ENCODE data around the gene UQCR11.
A peak's percentile ranks its signal among the peaks of the same experiment; 100 is the strongest.

Gene UQCR11

DNA sequence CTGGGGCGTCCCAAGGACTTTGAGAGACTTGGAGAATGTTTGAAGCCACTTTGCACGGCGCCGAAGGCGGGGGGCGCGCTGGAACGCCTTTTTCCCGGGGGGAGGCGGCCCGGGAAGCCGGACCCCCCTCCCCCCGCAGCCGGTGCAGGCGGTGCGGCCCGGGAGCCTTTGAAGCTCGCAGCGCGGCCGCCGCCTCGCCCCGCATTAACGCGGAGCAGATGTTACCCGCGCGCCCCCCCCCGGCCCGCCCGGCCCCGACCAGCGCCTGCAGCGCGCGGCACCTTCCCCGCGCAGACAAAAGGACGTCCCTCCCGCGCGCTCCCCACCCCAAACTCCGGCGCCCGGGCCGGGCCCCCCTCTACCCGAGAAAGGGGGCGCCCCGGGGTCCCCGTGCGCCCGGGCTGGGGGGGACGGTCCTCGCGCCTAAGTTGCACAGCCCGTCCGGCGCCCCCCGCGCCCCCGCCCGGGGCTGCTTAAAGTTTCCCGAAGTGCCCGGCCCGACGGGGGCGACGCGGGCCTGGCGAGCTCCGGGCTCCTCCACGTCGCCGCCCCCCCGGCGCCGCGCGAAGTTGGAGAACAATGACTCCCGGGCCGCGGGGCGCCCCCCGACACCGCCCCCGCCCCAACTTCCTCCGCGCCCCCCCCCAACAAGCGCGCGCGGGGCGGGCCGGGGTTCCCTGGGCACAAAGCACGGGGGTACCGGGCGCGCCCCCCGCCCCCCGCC is 46.5 kb upstream of the UQCR11 start:
- Histone ChIP-seq H3K27ac (peak overlapping the region; percentile 76 to 80), H3K4me1 (peaks cover 0 to 52% (median 34%) of the 10 kb centered on the region in 4 donors), H3K36me3 (peaks cover 0 to 19% (median 5%) of the 10 kb centered on the region in 3 donors), H3K27me3 (peaks cover 0 to 7% of the 10 kb centered on the region in 2 donors), H3K4me3 (peak overlapping the region; percentile 94 to 96), H3K9me3 (no peaks in the 10 kb centered on the region)
- DNase-seq, result peak in 1 of 2 donors; percentile 28
- peak in 1 of 2 experiments; percentile 6 for TF ChIP-seq CTCF (IDR thresholded peaks at IDR 0.05)
- intact Hi-C loops (cut with DNase I; ENCODE audit: low total_unique reads), result loop anchor here (2.0 kb wide), 1 partner anchor 45 kb away; no protein-coding TSS in a partner anchor

- peaks cover 0 to 56% (median 34%) of the 10 kb centered on the region in 4 donors for H3K4me1 ChIP-seq
- no peak for DNase-seq
- H3K27ac ChIP-seq, result peak overlapping the region; percentile 76 to 80
- H3K9me3 ChIP-seq, result no peaks in the 10 kb centered on the region
- H3K27me3 ChIP-seq, result peaks cover 0 to 1% of the 10 kb centered on the region in 2 donors
- no peak for TF ChIP-seq CTCF (IDR thresholded peaks at IDR 0.05)
- intact Hi-C loops (cut with DNase I; ENCODE audit: low total_unique reads), result loop anchor here (2.0 kb wide), 1 partner anchor 44 kb away; no protein-coding TSS in a partner anchor
- peak overlapping the region; percentile 94 to 96 for H3K4me3 ChIP-seq
- peaks cover 6 to 27% (median 7%) of the 10 kb centered on the region in 3 donors for H3K36me3 ChIP-seq
These were observed 45.6 kb upstream of the UQCR11 start for GRCh38 chr19:1650650-1651567.

DNA sequence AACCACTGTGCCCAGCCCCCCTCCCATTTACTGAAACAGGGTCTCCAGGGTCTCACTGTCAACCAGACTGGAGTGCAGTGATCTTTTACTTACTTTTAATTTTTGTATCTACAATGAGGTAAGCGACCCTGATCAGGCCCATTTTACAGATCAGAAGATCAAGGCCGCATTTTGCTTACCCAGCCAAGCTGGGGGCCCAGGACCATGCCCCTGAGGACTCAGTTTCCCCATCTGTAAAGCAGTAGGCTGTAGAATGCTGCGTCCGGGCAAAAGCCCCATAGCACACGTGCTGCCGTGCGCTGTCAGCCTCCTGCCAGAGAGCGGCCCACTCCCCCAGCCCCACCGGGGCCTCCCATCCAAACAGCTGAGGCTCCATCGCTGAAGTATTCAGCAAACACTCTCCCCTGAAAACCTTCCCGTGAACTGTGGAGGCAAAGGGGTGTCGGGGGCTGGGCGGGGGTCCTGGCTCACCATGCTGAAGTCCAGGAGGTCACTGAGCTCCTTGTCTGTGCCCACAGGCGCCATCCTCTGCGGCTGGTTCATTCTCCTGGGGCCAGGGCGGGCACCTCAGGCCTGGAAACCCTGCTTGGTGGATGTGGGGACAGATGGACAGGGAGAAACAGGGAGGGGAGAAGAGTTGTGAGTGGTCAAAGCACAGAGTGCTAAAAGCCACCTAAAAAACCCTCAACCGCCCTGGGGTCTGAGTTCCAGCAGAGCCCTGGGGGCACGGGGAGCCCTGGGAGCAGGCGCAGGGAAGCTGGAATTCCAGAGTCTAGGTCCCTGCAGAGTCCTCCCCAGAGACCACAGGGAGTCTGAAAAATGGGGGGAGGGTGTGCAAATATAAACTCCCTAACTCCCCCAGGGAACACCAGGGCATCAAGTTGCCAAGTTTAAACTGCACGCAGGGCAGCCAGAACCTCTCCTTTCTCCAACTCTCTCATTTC is 44.7 kb upstream of the UQCR11 start:
- Histone ChIP-seq H3K9me3 (no peaks in the 10 kb centered on the region), H3K4me1 (peaks cover 0 to 56% (median 34%) of the 10 kb centered on the region in 4 donors), H3K36me3 (peaks cover 8 to 36% (median 16%) of the 10 kb centered on the region in 3 donors), H3K4me3 (peak overlapping the region; percentile 94 to 96), H3K27ac (peak overlapping the region; percentile 76 to 80), H3K27me3 (no peaks in the 10 kb centered on the region)
- no peak for TF ChIP-seq CTCF (IDR thresholded peaks at IDR 0.05)
- DNase-seq, result peak in 1 of 2 donors; percentile 23
- intact Hi-C loops (cut with DNase I; ENCODE audit: low total_unique reads), result loop anchor here (2.0 kb wide), 1 partner anchor 43 kb away; no protein-coding TSS in a partner anchor

DNA sequence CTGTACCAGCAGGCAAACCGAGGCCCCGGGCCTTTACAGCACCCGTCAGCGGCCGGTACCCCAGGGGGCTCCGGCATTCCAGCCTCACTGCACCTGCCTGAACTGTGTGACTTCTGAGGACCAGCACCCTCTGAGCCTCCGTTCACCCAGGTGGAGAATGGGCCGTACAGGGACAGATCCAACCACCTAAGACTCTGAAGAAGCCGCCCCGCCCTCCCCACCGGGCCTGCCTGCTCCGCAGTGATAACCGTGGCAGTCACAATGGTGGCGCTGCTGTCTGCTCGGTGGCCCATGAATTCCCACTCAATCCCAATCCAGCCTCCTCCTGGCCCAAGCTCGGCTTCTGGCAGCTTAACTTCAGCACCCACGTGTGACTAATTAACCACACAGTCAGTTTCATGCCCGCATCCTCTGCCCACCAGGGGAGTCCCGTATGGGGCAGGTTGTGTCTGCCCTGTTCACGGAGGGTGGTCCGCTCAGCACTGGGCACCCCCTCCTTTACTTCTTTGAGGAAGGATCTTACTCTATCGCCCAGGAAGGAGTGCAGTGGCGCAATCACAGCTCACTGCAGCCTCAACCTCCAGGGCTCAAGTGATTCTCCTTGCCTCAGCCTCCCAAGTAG is 43.8 kb upstream of the UQCR11 start:
- peaks cover 8 to 44% (median 23%) of the 10 kb centered on the region in 3 donors for H3K36me3 ChIP-seq
- H3K9me3 ChIP-seq, result no peaks in the 10 kb centered on the region
- intact Hi-C loops (cut with DNase I; ENCODE audit: low total_unique reads), result no loop called here
- H3K4me1 ChIP-seq, result peaks cover 0 to 56% (median 34%) of the 10 kb centered on the region in 4 donors
- H3K27me3 ChIP-seq, result no peaks in the 10 kb centered on the region
- H3K4me3 ChIP-seq, result peak overlapping the region; percentile 27 to 30
- no peak for DNase-seq
- TF ChIP-seq CTCF (IDR thresholded peaks at IDR 0.05), result no peak
- H3K27ac ChIP-seq, result peak overlapping the region; percentile 76 to 80

All from tibial artery (tissue), 4 donors.